ENCODE results near the gene MYMK. TPM values are rescaled to one million over a fixed set of nuclear protein-coding genes. Genes with fewer than 3 reads are reported as not detected.

MYMK gene
- total and polyA plus RNA-seq, 8 donors = not detected

- Histone ChIP-seq H3K36me3 (no peaks in the 10 kb centered on the region), H3K4me3 (no peak overlapping the region), H3K27me3 (peaks cover 0 to 25% (median 0%) of the 10 kb centered on the region in 3 donors), H3K9me3 (peaks cover 6 to 16% (median 15%) of the 10 kb centered on the region in 4 donors), H3K4me1 (peaks cover 22 to 29% (median 28%) of the 10 kb centered on the region in 4 donors), H3K27ac (peak overlapping the region in 2 of 5 donors; percentile 28 to 38)
- intact Hi-C loops (cut with DNase I; ENCODE audit: low total_unique reads) = no loop called here
- TF ChIP-seq EP300 (IDR thresholded peaks at IDR 0.05) (no peak), POLR2A (IDR thresholded peaks at IDR 0.05) (no peak), POLR2AphosphoS5 (IDR thresholded peaks at IDR 0.05) (no peak), CTCF (IDR thresholded peaks at IDR 0.05) (no peak)
- WGBS, 5 donors = 84 to 93% (median 89%) methylated on average over 13 of the region's 13 CpGs
- DNase-seq = no peak
These were observed 19.5 kb downstream of the MYMK start for GRCh38 chr9:133505186-133505830.

GRCh38 chr9:133502112-133502511 is 22.6 kb downstream of the MYMK start:
- TF ChIP-seq POLR2A (IDR thresholded peaks at IDR 0.05) (no peak), EP300 (IDR thresholded peaks at IDR 0.05) (no peak), CTCF (IDR thresholded peaks at IDR 0.05) (no peak), POLR2AphosphoS5 (IDR thresholded peaks at IDR 0.05) (no peak)
- no peaks in the 10 kb centered on the region for H3K36me3 ChIP-seq
- no peak for DNase-seq
- no peak overlapping the region for H3K4me3 ChIP-seq
- H3K27ac ChIP-seq = no peak overlapping the region
- H3K4me1 ChIP-seq = peaks cover 9 to 14% (median 12%) of the 10 kb centered on the region in 4 donors
- WGBS, 5 donors = 91 to 100% (median 98%) methylated on average over 1 of the region's 1 CpG
- intact Hi-C loops (cut with DNase I; ENCODE audit: low total_unique reads) = no loop called here
- peaks cover 6 to 16% (median 15%) of the 10 kb centered on the region in 4 donors for H3K9me3 ChIP-seq
- H3K27me3 ChIP-seq = peaks cover 0 to 16% (median 0%) of the 10 kb centered on the region in 3 donors

- DNase-seq = no peak
- Histone ChIP-seq H3K9me3 (peaks cover 6 to 16% (median 15%) of the 10 kb centered on the region in 4 donors), H3K27ac (peak overlapping the region in 4 of 5 donors; percentile 14 to 62 (median 52)), H3K36me3 (no peaks in the 10 kb centered on the region), H3K4me3 (no peak overlapping the region), H3K27me3 (peaks cover 0 to 19% (median 0%) of the 10 kb centered on the region in 3 donors), H3K4me1 (no peaks in the 10 kb centered on the region)
- 78 to 84% (median 81%) methylated on average over 9 to 12 of the region's 12 CpGs for WGBS, 5 donors
- intact Hi-C loops (cut with DNase I; ENCODE audit: low total_unique reads) = no loop called here
- TF ChIP-seq POLR2A (IDR thresholded peaks at IDR 0.05) = no peak
- no peak for TF ChIP-seq POLR2AphosphoS5 (IDR thresholded peaks at IDR 0.05)
- TF ChIP-seq EP300 (IDR thresholded peaks at IDR 0.05) = no peak
- no peak for TF ChIP-seq CTCF (IDR thresholded peaks at IDR 0.05)
These were observed 24.9 kb downstream of the MYMK start for GRCh38 chr9:133499892-133500270.

DNA sequence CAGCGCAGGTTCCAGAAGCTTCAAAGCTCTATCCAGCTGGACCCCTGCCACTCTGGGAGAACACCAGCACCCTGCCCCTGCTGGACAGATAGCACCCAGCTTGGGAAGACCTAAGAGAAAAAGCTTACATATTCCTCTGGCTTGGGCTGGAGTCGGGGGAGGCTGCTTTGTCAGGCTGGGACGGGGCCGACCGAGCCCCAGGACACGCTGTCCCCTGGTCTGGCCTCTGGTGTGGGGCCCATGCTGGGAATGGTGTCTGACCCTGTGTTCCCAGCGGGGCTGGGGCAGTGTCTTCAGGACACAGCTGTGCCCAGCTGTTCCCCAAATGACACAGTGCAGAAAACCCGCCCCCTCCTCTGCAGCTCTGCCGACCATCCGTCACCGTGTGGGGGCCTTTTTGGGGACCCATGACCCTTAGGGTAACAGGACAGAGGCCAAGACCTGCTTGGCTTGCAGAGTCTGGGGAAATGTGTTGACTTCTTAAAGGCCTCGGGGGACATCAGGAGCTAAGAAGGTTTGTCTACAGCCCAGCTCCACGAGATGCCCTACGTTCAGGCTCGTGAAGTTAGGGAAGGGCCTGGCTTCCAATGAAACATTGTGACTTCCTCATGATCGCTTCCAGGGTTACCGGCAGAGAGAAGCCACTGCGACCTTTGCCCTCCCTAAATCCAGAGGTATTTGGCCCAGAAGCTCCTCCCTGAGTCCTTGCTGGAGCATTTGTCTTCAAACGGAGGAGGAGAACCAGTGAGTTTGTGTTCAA is 25.4 kb downstream of the MYMK start:
- peaks cover 0 to 19% (median 0%) of the 10 kb centered on the region in 3 donors for H3K27me3 ChIP-seq
- H3K27ac ChIP-seq = peak overlapping the region; percentile 19 to 62 (median 50)
- H3K4me1 ChIP-seq = no peaks in the 10 kb centered on the region
- 61 to 70% (median 63%) methylated on average over 3 to 19 of the region's 19 CpGs for WGBS, 5 donors
- H3K36me3 ChIP-seq = no peaks in the 10 kb centered on the region
- H3K9me3 ChIP-seq = peaks cover 6 to 16% (median 15%) of the 10 kb centered on the region in 4 donors
- intact Hi-C loops (cut with DNase I; ENCODE audit: low total_unique reads) = no loop called here
- no peak for TF ChIP-seq POLR2A (IDR thresholded peaks at IDR 0.05)
- TF ChIP-seq POLR2AphosphoS5 (IDR thresholded peaks at IDR 0.05) = peak in 2 of 3 donors; percentile 36 to 59
- no peak for TF ChIP-seq CTCF (IDR thresholded peaks at IDR 0.05)
- no peak for DNase-seq
- no peak overlapping the region for H3K4me3 ChIP-seq

Data from stomach (tissue), 9 donors.